ENCODE results near the gene WFIKKN1. TPM values are rescaled to one million over a fixed set of nuclear protein-coding genes. Genes with fewer than 3 reads are reported as not detected.
A peak's percentile ranks its signal among the peaks of the same experiment; 100 is the strongest.

WFIKKN1 gene
- polyA plus RNA-seq, 1 experiment: not detected

- POLR2A ChIA-PET: interaction anchor here (0.7 to 1.0 kb wide), 5 partner anchors 8 to 153 kb away, joined by 3 to 10 read pairs (median 5); partner anchors contain the start of genes CAPN15, CHTF18, RPUSD1 and WDR90
- no peaks in the 10 kb centered on the region; the same call in 1 of the 2 replicates for H3K9me3 ChIP-seq (ENCODE audit: control insufficient read depth, insufficient read depth, low read length)
- no peaks in the 10 kb centered on the region for H3K27me3 ChIP-seq (ENCODE audit: control insufficient read depth, insufficient read depth, low read length)
- peak overlapping the region; percentile 84 for H3K4me3 ChIP-seq (ENCODE audit: low read depth, low read length)
- CTCF ChIA-PET: no interaction called here
- TF ChIP-seq, protein P1, sequence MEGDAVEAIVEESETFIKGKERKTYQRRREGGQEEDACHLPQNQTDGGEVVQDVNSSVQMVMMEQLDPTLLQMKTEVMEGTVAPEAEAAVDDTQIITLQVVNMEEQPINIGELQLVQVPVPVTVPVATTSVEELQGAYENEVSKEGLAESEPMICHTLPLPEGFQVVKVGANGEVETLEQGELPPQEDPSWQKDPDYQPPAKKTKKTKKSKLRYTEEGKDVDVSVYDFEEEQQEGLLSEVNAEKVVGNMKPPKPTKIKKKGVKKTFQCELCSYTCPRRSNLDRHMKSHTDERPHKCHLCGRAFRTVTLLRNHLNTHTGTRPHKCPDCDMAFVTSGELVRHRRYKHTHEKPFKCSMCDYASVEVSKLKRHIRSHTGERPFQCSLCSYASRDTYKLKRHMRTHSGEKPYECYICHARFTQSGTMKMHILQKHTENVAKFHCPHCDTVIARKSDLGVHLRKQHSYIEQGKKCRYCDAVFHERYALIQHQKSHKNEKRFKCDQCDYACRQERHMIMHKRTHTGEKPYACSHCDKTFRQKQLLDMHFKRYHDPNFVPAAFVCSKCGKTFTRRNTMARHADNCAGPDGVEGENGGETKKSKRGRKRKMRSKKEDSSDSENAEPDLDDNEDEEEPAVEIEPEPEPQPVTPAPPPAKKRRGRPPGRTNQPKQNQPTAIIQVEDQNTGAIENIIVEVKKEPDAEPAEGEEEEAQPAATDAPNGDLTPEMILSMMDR (IDR thresholded peaks at IDR 0.05; ENCODE audit: low read depth, low read length): no peak
- DNase-seq (ENCODE audit: low read depth, low spot score): no peak
- H3K27ac ChIP-seq (ENCODE audit: low read depth, low read length): peak overlapping the region; percentile 21
Measured at GRCh38 chr16:635573-636205, 4.9 kb downstream of the WFIKKN1 start.

- Histone ChIP-seq H3K27ac (ENCODE audit: low read depth, low read length) (peak within 1 kb of the TSS; percentile 89), H3K9me3 (ENCODE audit: control insufficient read depth, insufficient read depth, low read length) (no peaks in the 10 kb centered on the region; the same call in 1 of the 2 replicates), H3K27me3 (ENCODE audit: control insufficient read depth, insufficient read depth, low read length) (no peaks in the 10 kb centered on the region), H3K4me3 (ENCODE audit: low read depth, low read length) (peak within 1 kb of the TSS; percentile 84)
- peak; percentile 78 for DNase-seq (ENCODE audit: low read depth, low spot score)
- TF ChIP-seq, protein P1 (IDR thresholded peaks at IDR 0.05; ENCODE audit: low read depth, low read length): no peak
- ChIA-PET CTCF (no interaction called here), POLR2A (interaction anchor here (0.7 to 1.0 kb wide), 5 partner anchors 9 to 152 kb away, joined by 3 to 10 read pairs (median 5); partner anchors contain the start of genes CAPN15, CHTF18, RPUSD1 and WDR90)
Measured at GRCh38 chr16:636206-637080, 5.7 kb downstream of the WFIKKN1 start, which contains the start of gene METTL26. TSS of gene METTL26 (minus strand) at chr16:636305. CDS start at chr16:636290, 15 bp downstream.

DNA sequence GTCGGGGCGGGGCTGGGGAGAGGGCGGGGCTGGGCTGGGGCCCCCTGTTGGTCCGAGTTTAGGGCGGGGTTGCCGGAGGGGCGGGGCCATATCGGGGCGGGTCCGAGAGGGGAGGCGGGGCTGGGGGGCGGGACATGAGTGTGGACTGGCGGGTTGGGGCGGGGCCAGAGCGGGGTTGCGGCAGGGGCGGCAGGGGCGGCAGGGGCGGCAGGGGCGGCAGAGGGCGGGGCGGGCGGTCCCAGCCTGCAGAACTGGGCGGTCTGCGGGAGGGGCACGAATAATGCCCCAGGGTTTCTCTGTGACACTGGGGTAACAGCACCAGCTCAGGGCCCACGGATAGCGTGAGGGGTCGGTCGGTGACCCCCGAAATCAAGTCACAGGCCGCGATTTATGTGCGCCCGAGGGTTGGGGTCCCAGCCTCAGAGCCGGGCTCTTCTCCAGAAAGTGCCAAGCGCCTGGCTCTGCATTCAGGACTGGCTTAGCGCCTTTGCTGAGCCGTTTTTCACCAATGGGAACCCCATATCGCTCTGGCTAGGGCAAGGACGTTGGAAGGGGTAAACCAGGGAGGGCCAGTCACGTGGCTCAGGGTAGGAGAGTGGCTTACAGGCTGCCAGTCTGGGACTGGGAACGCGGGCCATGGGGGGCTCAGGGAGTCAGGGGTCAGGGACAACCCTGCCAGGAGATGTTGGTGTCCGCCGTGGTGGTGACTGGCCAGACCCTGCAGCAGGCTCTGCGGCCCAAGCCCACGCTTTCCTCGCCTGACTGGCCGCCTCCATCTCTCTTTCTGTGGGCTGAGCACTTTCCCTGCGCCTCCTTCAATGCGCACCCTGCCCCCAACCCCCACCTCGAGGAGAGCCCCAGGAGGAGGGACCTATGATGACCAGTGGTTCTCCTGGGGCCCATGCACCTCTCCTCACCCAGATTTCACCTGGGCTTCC is 6.6 kb downstream of the WFIKKN1 start:
- peak overlapping the region; percentile 84 for H3K4me3 ChIP-seq (ENCODE audit: low read depth, low read length)
- DNase-seq (ENCODE audit: low read depth, low spot score): peak; percentile 72
- ChIA-PET CTCF (no interaction called here), POLR2A (no interaction called here)
- no peak overlapping the region for H3K27ac ChIP-seq (ENCODE audit: low read depth, low read length)
- H3K27me3 ChIP-seq (ENCODE audit: control insufficient read depth, insufficient read depth, low read length): no peaks in the 10 kb centered on the region
- TF ChIP-seq, protein P1 (IDR thresholded peaks at IDR 0.05; ENCODE audit: low read depth, low read length): no peak
- H3K9me3 ChIP-seq (ENCODE audit: control insufficient read depth, insufficient read depth, low read length): no peaks in the 10 kb centered on the region; the same call in 1 of the 2 replicates

DNA sequence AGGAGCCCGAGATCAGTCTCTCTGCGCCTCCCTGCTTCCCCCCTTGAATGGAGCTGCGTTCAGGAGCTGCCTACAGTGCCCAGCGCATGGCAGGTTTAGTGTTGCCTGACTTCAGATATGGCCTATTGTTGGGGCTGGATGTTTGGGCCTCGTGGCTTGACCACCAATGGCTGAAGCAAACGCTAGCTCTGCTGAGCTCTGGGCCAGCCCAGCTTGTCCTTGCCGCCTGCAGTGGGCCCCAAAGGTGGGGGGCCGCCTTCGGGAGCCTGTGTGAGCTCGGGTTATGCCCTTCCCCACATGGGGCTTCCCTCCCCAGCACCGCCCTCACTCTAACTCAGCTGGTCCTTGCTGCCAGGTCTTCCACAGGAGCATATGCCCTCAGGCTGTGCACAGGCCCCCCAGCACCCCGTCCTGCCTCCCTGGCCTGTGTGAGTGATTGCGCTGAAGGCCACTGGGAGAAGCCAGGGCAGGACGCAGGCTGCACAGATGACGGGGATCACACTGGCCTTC is 7.3 kb downstream of the WFIKKN1 start:
- Histone ChIP-seq H3K4me3 (ENCODE audit: low read depth, low read length) (no peak overlapping the region), H3K9me3 (ENCODE audit: control insufficient read depth, insufficient read depth, low read length) (no peaks in the 10 kb centered on the region; the same call in 1 of the 2 replicates), H3K27me3 (ENCODE audit: control insufficient read depth, insufficient read depth, low read length) (no peaks in the 10 kb centered on the region), H3K27ac (ENCODE audit: low read depth, low read length) (no peak overlapping the region)
- ChIA-PET POLR2A (no interaction called here), CTCF (no interaction called here)
- no peak for DNase-seq (ENCODE audit: low read depth, low spot score)
- TF ChIP-seq, protein P1 (IDR thresholded peaks at IDR 0.05; ENCODE audit: low read depth, low read length): no peak
